ENCODE measurements around the gene MTA3.
"Not testable (repeated sequence)": the region's sequence is repeated elsewhere in the genome, so short reads cannot be mapped to it uniquely, and the experiment has no call there.

MTA3 gene

DNA sequence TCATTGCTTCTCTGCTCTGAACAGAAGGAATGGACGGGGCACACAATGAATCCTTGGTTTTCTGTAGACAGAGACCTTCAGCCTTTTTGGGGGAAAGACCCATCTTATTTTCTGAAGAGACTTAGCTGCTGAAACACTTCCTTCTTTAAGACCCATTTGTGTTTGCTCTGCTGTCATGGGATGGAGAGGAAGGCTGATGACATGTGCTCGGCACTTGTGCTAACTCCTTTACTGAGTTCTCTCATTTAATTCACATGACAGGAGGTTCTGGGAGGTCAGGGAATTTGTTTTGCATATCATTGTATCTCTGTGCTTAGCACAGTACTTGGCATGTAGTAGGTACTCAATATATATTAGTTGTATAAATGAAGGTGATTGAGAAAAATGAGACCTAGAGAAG lies 156.5 kb downstream of the MTA3 start:
- TF ChIP-seq, protein P1, sequence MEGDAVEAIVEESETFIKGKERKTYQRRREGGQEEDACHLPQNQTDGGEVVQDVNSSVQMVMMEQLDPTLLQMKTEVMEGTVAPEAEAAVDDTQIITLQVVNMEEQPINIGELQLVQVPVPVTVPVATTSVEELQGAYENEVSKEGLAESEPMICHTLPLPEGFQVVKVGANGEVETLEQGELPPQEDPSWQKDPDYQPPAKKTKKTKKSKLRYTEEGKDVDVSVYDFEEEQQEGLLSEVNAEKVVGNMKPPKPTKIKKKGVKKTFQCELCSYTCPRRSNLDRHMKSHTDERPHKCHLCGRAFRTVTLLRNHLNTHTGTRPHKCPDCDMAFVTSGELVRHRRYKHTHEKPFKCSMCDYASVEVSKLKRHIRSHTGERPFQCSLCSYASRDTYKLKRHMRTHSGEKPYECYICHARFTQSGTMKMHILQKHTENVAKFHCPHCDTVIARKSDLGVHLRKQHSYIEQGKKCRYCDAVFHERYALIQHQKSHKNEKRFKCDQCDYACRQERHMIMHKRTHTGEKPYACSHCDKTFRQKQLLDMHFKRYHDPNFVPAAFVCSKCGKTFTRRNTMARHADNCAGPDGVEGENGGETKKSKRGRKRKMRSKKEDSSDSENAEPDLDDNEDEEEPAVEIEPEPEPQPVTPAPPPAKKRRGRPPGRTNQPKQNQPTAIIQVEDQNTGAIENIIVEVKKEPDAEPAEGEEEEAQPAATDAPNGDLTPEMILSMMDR (IDR thresholded peaks at IDR 0.05) = no peak

DNA sequence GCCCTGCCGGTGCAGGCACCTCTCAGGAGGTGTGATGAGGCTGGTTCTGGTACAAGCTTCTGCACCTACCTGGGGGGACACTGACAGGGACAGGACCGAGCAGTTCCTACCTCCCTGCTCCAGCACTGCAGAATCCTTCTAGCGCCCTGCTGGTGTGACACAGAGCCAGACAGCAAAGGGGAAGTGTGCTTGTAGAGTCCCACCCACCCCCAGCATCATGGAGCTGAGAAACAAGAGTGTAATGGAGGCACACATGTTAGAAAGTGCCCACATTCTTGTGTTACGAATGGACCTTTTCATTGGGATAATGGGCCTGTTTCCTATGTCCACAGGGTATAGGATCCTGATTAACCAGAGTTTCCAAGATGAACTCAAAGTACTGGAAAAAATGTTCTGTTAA lies 157.2 kb downstream of the MTA3 start:
- H3K9me3 ChIP-seq (ENCODE audit: control insufficient read depth, low read length) = no peaks in the 10 kb centered on the region
- H3K27me3 ChIP-seq (ENCODE audit: control insufficient read depth, insufficient read depth, low read length) = no peaks in the 10 kb centered on the region
- H3K9ac ChIP-seq = no peak overlapping the region
- H3K79me2 ChIP-seq = no peaks in the 10 kb centered on the region
- no peak overlapping the region for H3K27ac ChIP-seq
- H3K4me1 ChIP-seq = no peaks in the 10 kb centered on the region
- no peak overlapping the region for H3K4me3 ChIP-seq (ENCODE audit: low read depth, low read length)
- H3K36me3 ChIP-seq (ENCODE audit: control insufficient read depth, insufficient read depth, low read length) = peaks cover 2% of the 10 kb centered on the region
- TF ChIP-seq, protein P1 (IDR thresholded peaks at IDR 0.05) = no peak
- H3K4me2 ChIP-seq (ENCODE audit: low read length) = no peak overlapping the region
- H2AFZ ChIP-seq = no peak overlapping the region

More for the DNA sequence above, 156.5 kb downstream of the MTA3 start:
- no peak overlapping the region for H3K9ac ChIP-seq
- peaks cover 2% of the 10 kb centered on the region for H3K36me3 ChIP-seq (ENCODE audit: control insufficient read depth, insufficient read depth, low read length)
- H3K4me3 ChIP-seq (ENCODE audit: low read depth, low read length) = no peak overlapping the region
- no peaks in the 10 kb centered on the region for H3K79me2 ChIP-seq
- H3K4me2 ChIP-seq (ENCODE audit: low read length) = no peak overlapping the region
- no peak overlapping the region for H2AFZ ChIP-seq
- no peaks in the 10 kb centered on the region for H3K4me1 ChIP-seq
- no peaks in the 10 kb centered on the region for H3K27me3 ChIP-seq (ENCODE audit: control insufficient read depth, insufficient read depth, low read length)
- H3K27ac ChIP-seq = no peak overlapping the region
- H3K9me3 ChIP-seq (ENCODE audit: control insufficient read depth, low read length) = no peaks in the 10 kb centered on the region

DNA sequence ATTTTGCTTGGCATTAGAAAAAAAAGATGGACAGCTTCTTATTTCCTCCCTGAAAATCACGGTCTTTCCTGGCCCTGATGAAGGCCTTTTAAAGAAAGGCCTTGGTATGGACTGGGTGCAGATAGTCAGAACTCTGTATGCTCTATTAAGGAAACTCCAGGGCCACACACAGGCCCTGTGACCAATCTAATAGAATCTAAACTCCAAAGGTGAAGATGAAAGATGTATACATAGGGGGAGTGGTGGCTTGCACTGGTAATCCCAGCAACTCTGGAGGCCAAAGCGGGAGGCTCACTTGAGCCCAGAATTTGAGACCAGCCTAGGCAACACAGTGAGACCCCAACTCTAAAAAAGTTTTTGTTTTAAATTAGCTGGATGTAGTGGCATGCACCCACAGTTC lies 158.2 kb downstream of the MTA3 start:
- no peak overlapping the region for H3K4me2 ChIP-seq (ENCODE audit: low read length)
- TF ChIP-seq, protein P1 (IDR thresholded peaks at IDR 0.05) = no peak
- no peaks in the 10 kb centered on the region for H3K27me3 ChIP-seq (ENCODE audit: control insufficient read depth, insufficient read depth, low read length)
- no peaks in the 10 kb centered on the region for H3K4me1 ChIP-seq
- H2AFZ ChIP-seq = no peak overlapping the region
- no peaks in the 10 kb centered on the region for H3K9me3 ChIP-seq (ENCODE audit: control insufficient read depth, low read length)
- no peaks in the 10 kb centered on the region for H3K79me2 ChIP-seq
- H3K9ac ChIP-seq = no peak overlapping the region
- H3K36me3 ChIP-seq (ENCODE audit: control insufficient read depth, insufficient read depth, low read length) = peaks cover 2% of the 10 kb centered on the region
- no peak overlapping the region for H3K27ac ChIP-seq
- no peak overlapping the region for H3K4me3 ChIP-seq (ENCODE audit: low read depth, low read length)

DNA sequence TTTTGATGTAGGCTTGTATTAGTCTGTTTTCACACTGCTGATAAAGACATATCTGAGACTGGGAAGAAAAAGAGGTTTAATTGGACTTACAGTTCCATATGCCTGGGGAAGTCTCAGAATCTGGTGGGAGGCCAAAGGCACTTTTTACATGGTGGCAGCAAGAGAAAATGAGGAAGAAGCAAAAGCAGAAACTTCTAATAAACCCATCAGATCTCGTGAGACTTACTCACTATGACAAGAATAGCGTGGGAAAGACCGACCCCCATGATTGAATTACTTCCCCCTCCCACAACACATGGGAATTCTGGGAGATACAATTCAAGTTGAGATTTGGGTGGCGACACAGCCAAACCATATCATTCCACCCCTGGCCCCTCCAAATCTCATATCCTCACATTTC lies 162.9 kb downstream of the MTA3 start:
- H3K9me3 ChIP-seq (ENCODE audit: control insufficient read depth, low read length); H3K36me3 ChIP-seq (ENCODE audit: control insufficient read depth, insufficient read depth, low read length); H3K4me2 ChIP-seq (ENCODE audit: low read length); H3K9ac ChIP-seq; H3K27me3 ChIP-seq (ENCODE audit: control insufficient read depth, insufficient read depth, low read length); H3K27ac ChIP-seq; H2AFZ ChIP-seq; H3K4me3 ChIP-seq (ENCODE audit: low read depth, low read length); H3K4me1 ChIP-seq; H3K79me2 ChIP-seq: not testable (repeated sequence)

DNA sequence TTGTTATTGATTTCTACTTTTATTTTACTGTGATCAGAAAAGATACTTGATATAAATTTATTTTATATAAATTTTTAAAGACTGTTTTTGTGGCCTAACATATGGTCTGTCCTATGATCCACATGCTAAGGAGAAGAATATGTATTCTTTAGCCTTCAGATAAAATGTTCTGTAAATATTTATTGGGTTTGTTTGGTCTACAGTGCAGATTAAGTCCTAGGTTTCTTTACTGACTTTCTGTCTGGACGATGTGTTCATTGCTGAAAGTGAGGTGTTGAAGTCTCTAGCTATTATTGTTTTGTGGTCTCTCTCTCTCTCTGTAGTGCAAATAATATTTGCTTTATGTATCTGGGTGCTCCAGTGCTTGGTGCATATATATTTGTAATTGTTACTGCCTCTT lies 165.4 kb downstream of the MTA3 start:
- no peak overlapping the region for H2AFZ ChIP-seq
- TF ChIP-seq, protein P1 (IDR thresholded peaks at IDR 0.05) = no peak
- no peak overlapping the region for H3K4me2 ChIP-seq (ENCODE audit: low read length)
- no peaks in the 10 kb centered on the region for H3K9me3 ChIP-seq (ENCODE audit: control insufficient read depth, low read length)
- no peaks in the 10 kb centered on the region for H3K79me2 ChIP-seq
- no peak overlapping the region for H3K27ac ChIP-seq
- H3K4me1 ChIP-seq = no peaks in the 10 kb centered on the region
- no peak overlapping the region for H3K9ac ChIP-seq
- no peak overlapping the region for H3K4me3 ChIP-seq (ENCODE audit: low read depth, low read length)
- H3K27me3 ChIP-seq (ENCODE audit: control insufficient read depth, insufficient read depth, low read length) = no peaks in the 10 kb centered on the region
- peaks cover 2% of the 10 kb centered on the region for H3K36me3 ChIP-seq (ENCODE audit: control insufficient read depth, insufficient read depth, low read length)

Data from parathyroid adenoma (tissue), 2 donors.